ENCODE data around the gene VDAC2. TPM values are rescaled to one million over a fixed set of nuclear protein-coding genes. Genes with fewer than 3 reads are reported as not detected.

Gene VDAC2
- total RNA-seq, 4 donors from 2014 or later, result 113 to 144 (median 122) TPM

DNA sequence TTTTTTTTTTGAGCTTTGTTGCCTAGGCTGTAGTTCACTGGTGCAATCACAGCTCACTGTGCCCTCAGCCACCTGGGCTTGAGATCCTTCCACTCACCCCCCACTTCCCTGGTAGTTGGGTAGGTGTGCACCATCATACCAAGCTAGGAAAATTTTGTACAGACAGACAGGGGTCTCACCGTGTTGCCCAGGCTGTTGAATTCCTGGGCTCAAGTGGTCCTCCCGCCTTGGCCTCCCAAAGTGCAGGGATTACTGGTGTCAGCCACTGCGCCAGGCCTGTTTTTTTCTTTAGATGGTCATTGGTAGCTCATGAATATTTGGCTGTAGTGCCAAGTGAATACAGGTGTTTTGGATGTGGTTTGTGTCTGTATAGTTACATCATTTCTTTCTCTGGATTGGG lies 17.7 kb downstream of the VDAC2 start:
- Histone ChIP-seq H3K36me3 (peaks cover 0 to 29% of the 10 kb centered on the region in 2 donors), H3K4me3 (replicated peaks in 1 of 3) (no peak overlapping the region), H3K27me3 (no peaks in the 10 kb centered on the region), H3K27ac (peak overlapping the region; percentile 37 to 98 (median 97)), H3K4me1 (peaks cover 62 to 69% of the 10 kb centered on the region in 2 donors), H3K9me3 (no peaks in the 10 kb centered on the region)
- 86 to 91% methylated on average over 3 of the region's 3 CpGs for WGBS, 2 donors
- no peak for DNase-seq
- intact Hi-C loops (cut with DNase I), result no loop called here
- TF ChIP-seq POLR2A (IDR thresholded peaks at IDR 0.05) (no peak), CTCF (IDR thresholded peaks at IDR 0.05) (no peak)

GRCh38 chr10:75228834-75229233 lies 18.2 kb downstream of the VDAC2 start:
- Histone ChIP-seq H3K9me3 (no peaks in the 10 kb centered on the region), H3K4me1 (peaks cover 56 to 63% of the 10 kb centered on the region in 2 donors), H3K36me3 (peaks cover 0 to 23% of the 10 kb centered on the region in 2 donors), H3K27ac (peak overlapping the region; percentile 37 to 98 (median 97)), H3K27me3 (no peaks in the 10 kb centered on the region), H3K4me3 (replicated peaks in 1 of 3) (no peak overlapping the region)
- TF ChIP-seq POLR2A (IDR thresholded peaks at IDR 0.05), result no peak
- no peak for TF ChIP-seq CTCF (IDR thresholded peaks at IDR 0.05)
- 64 to 72% methylated on average over 4 of the region's 4 CpGs for WGBS, 2 donors
- DNase-seq, result no peak
- intact Hi-C loops (cut with DNase I), result no loop called here

GRCh38 chr10:75229971-75230370 lies 19.4 kb downstream of the VDAC2 start:
- no peak for TF ChIP-seq CTCF (IDR thresholded peaks at IDR 0.05)
- no peak for TF ChIP-seq POLR2A (IDR thresholded peaks at IDR 0.05)
- Histone ChIP-seq H3K27me3 (no peaks in the 10 kb centered on the region), H3K9me3 (no peaks in the 10 kb centered on the region), H3K4me1 (peaks cover 50 to 54% of the 10 kb centered on the region in 2 donors), H3K27ac (peak overlapping the region; percentile 41 to 98 (median 97)), H3K4me3 (replicated peaks in 1 of 3) (no peak overlapping the region), H3K36me3 (peaks cover 0 to 21% of the 10 kb centered on the region in 2 donors)
- no peak for DNase-seq
- 82 to 86% methylated on average over 3 of the region's 3 CpGs for WGBS, 2 donors
- intact Hi-C loops (cut with DNase I), result loop anchor here (10.0 kb wide), 2 partner anchors 405 to 985 kb away; partner anchors contain the start of gene KAT6B

DNA sequence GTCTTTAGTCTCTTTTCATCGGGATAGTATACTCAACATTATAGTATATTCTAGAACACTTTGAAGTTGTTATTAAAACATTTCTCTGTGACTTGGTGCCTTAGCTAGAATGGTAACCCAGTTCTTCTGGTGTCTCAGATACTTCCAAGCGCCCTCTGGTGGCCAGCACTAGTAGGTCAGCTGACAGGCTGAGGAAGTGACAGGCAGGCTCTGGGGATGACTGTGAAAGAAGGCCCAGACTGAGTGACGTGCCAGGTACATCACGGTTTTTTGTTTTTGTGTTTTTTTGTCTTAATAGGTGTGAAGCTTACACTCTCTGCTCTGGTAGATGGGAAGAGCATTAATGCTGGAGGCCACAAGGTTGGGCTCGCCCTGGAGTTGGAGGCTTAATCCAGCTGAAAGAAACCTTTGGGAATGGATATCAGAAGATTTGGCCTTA lies 20.0 kb downstream of the VDAC2 start:
- Histone ChIP-seq H3K27me3 (no peaks in the 10 kb centered on the region), H3K27ac (peak overlapping the region; percentile 41 to 98 (median 97)), H3K36me3 (peaks cover 0 to 21% of the 10 kb centered on the region in 2 donors), H3K4me3 (replicated peaks in 1 of 3) (no peak overlapping the region), H3K4me1 (peaks cover 50 to 54% of the 10 kb centered on the region in 2 donors), H3K9me3 (no peaks in the 10 kb centered on the region)
- TF ChIP-seq POLR2A (IDR thresholded peaks at IDR 0.05) (no peak), CTCF (IDR thresholded peaks at IDR 0.05) (peak; percentile 86 to 93 (median 88))
- intact Hi-C loops (cut with DNase I), result loop anchor here (10.0 kb wide), 2 partner anchors 406 to 986 kb away; partner anchors contain the start of gene KAT6B
- DNase-seq, result peak; percentile 93 to 96
- 24 to 26% methylated on average over 5 of the region's 5 CpGs for WGBS, 2 donors
